H9 (cell line): Measurements from ENCODE around the gene BCAS4. TPM values are rescaled to one million over a fixed set of nuclear protein-coding genes. Genes with fewer than 3 reads are reported as not detected.

Experiments used
- DNase-seq: peaks from one replicate; pipeline ENCODE4 v3.0.0-alpha.2; 2017
- H2AFZ ChIP-seq: one replicate; pipeline ENCODE4 v1.6.1; 2013; ENCODE audit warnings: mild to moderate bottlenecking, low read length, control low read depth, moderate library complexity
- H2AK5ac ChIP-seq: 2 replicates; pipeline ENCODE4 v1.6.1; 2013; ENCODE audit warnings: low read length, control low read depth, mixed read lengths; ENCODE audit not compliant: insufficient read length
- H2BK120ac ChIP-seq: one replicate; pipeline ENCODE4 v1.6.1; 2013; ENCODE audit warnings: low read depth, mild to moderate bottlenecking, low read length, control low read depth, inconsistent platforms; ENCODE audit not compliant: poor library complexity, severe bottlenecking
- H2BK12ac ChIP-seq: 2 replicates; pipeline ENCODE4 v1.6.1; 2013; ENCODE audit warnings: low read length, control low read depth, mixed read lengths, low read depth; ENCODE audit not compliant: insufficient read length
- H2BK15ac ChIP-seq: 2 replicates; pipeline ENCODE4 v1.6.1; 2013; ENCODE audit warnings: low read depth, low read length, control low read depth
- H2BK20ac ChIP-seq: one replicate; pipeline ENCODE4 v1.6.1; 2013; ENCODE audit warnings: low read depth, mild to moderate bottlenecking, low read length, control low read depth, inconsistent platforms; ENCODE audit not compliant: poor library complexity, severe bottlenecking
- H2BK5ac ChIP-seq: 2 replicates; pipeline ENCODE4 v1.6.1; 2013; ENCODE audit warnings: low read length, control low read depth, mixed read lengths; ENCODE audit not compliant: insufficient read length
- H3K14ac ChIP-seq: 2 replicates; pipeline ENCODE4 v1.6.1; 2013; ENCODE audit warnings: low read length, control low read depth; ENCODE audit not compliant: insufficient read depth
- H3K18ac ChIP-seq: 2 replicates; pipeline ENCODE4 v1.6.1; 2013; ENCODE audit warnings: low read depth, mild to moderate bottlenecking, mixed read lengths, low read length, control low read depth; ENCODE audit not compliant: insufficient read length
- H3K23ac ChIP-seq: 2 replicates; pipeline ENCODE4 v1.6.1; 2013; ENCODE audit warnings: low read length, control low read depth, mixed read lengths, low read depth; ENCODE audit not compliant: insufficient read length
- H3K23me2 ChIP-seq: 2 replicates; pipeline ENCODE4 v1.6.1; 2013; ENCODE audit warnings: low read depth, mild to moderate bottlenecking, mixed read lengths, low read length, control low read depth; ENCODE audit not compliant: insufficient read length, poor library complexity, severe bottlenecking
- H3K27ac ChIP-seq: 2 replicates; pipeline ENCODE4 v1.5.1; 2013; ENCODE audit warnings: low read length, control low read depth, mixed read lengths, low read depth; ENCODE audit not compliant: insufficient read length
- H3K27me3 ChIP-seq: 2 replicates; pipeline ENCODE4 v1.6.1; 2013; ENCODE audit warnings: low read length, control low read depth, inconsistent platforms; ENCODE audit not compliant: insufficient read depth
- H3K4ac ChIP-seq: 2 replicates; pipeline ENCODE4 v1.6.1; 2013; ENCODE audit warnings: low read depth, mild to moderate bottlenecking, control low read depth, inconsistent platforms, low read length, moderate library complexity
- H3K4me1 ChIP-seq: 2 replicates; pipeline ENCODE4 v1.6.1; 2013; ENCODE audit warnings: low read length, control low read depth, inconsistent platforms; ENCODE audit not compliant: insufficient read depth
- H3K4me2 ChIP-seq: 2 replicates; pipeline ENCODE4 v1.6.1; 2013; ENCODE audit warnings: low read length, control low read depth, mixed read lengths; ENCODE audit not compliant: insufficient read length, insufficient read depth
- H3K56ac ChIP-seq: 2 replicates; pipeline ENCODE4 v1.6.1; 2013; ENCODE audit warnings: low read depth, mild to moderate bottlenecking, mixed read lengths, low read length, control low read depth; ENCODE audit not compliant: insufficient read length
- H3K79me1 ChIP-seq: 2 replicates; pipeline ENCODE4 v1.6.1; 2013; ENCODE audit warnings: low read depth, mild to moderate bottlenecking, moderate library complexity, low read length, control low read depth, inconsistent platforms; ENCODE audit not compliant: insufficient read depth, poor library complexity, severe bottlenecking
- H3K79me2 ChIP-seq: 2 replicates; pipeline ENCODE4 v1.6.1; 2013; ENCODE audit warnings: low read length, control low read depth, inconsistent platforms; ENCODE audit not compliant: insufficient read depth
- H3K9ac ChIP-seq: 2 replicates; pipeline ENCODE4 v1.6.1; 2013; ENCODE audit warnings: low read length, control low read depth, mixed read lengths; ENCODE audit not compliant: insufficient read length; ENCODE audit errors: extremely low read depth
- H3K9me3 ChIP-seq: one replicate; pipeline ENCODE4 v1.6.1; 2013; ENCODE audit warnings: low read depth, low read length, inconsistent platforms; ENCODE audit not compliant: control insufficient read depth
- H3T11ph ChIP-seq: one replicate; pipeline ENCODE4 v1.6.1; 2013; ENCODE audit warnings: mild to moderate bottlenecking, low read length, control low read depth, inconsistent platforms
- H4K20me1 ChIP-seq: one replicate; pipeline ENCODE4 v1.6.1; 2013; ENCODE audit not compliant: control insufficient read depth, insufficient read length, insufficient read depth
- H4K5ac ChIP-seq: 2 replicates; pipeline ENCODE4 v1.6.1; 2013; ENCODE audit warnings: low read depth, mild to moderate bottlenecking, mixed read lengths, low read length, control low read depth; ENCODE audit not compliant: insufficient read length
- H4K8ac ChIP-seq: replicated peaks from 2 replicates; pipeline ENCODE4 v1.6.1; 2013; ENCODE audit warnings: low read length, control low read depth, mixed read lengths, low read depth; ENCODE audit not compliant: insufficient read length
- H4K91ac ChIP-seq: 2 replicates; pipeline ENCODE4 v1.6.1; 2013; ENCODE audit warnings: low read depth, mild to moderate bottlenecking, moderate library complexity, mixed read lengths, low read length, control low read depth; ENCODE audit not compliant: insufficient read length
- H3K27ac Mint-ChIP-seq, 3 experiments: 2 replicates in 2 of 3; 3 replicates in 1 of 3; pipeline ENCODE4 v1.8.0; 2020 to 2021; ENCODE audit warnings: mixed read lengths in 3 of 3, mild to moderate bottlenecking in 1 of 3, moderate library complexity in 1 of 3
- H3K27me3 Mint-ChIP-seq: 2 replicates; pipeline ENCODE4 v1.8.0; 2021; ENCODE audit warnings: low read depth, mild to moderate bottlenecking, moderate library complexity, mixed read lengths
- H3K36me3 Mint-ChIP-seq, 3 experiments: 2 replicates in 2 of 3; 3 replicates in 1 of 3; pipeline ENCODE4 v1.8.0; 2020 to 2021; ENCODE audit warnings: low read depth in 3 of 3, mixed read lengths in 3 of 3; ENCODE audit not compliant: insufficient read depth in 1 of 3
- H3K4me1 Mint-ChIP-seq, 2 experiments: 2 replicates each; pipeline ENCODE4 v1.8.0; 2020; ENCODE audit warnings: mixed read lengths in 2 of 2
- H3K4me3 Mint-ChIP-seq, 2 experiments: 2 replicates in 1 of 2; 3 replicates in 1 of 2; pipeline ENCODE4 v1.8.0; 2020 to 2021; ENCODE audit warnings: mild to moderate bottlenecking in 2 of 2, mixed read lengths in 2 of 2, moderate library complexity in 1 of 2
- H3K9me3 Mint-ChIP-seq, 2 experiments: 2 replicates in 1 of 2; 3 replicates in 1 of 2; pipeline ENCODE4 v1.8.0; 2020; ENCODE audit warnings: mild to moderate bottlenecking in 2 of 2, mixed read lengths in 2 of 2, moderate library complexity in 1 of 2
- WGBS: extraction: QIAGEN DNeasy Blood & Tissue Kit; methylation state at CpG from one replicate; pipeline ENCODE4 v1.1.7; 2013; ENCODE audit warnings: missing lambda C conversion rate, low lambda C conversion rate, mixed read lengths; ENCODE audit not compliant: insufficient read length; ENCODE audit errors: extremely low coverage; 5-methylcytosine and 5-hydroxymethylcytosine counted together
- total RNA-seq: library from RNA; stranded (reverse); gene quantifications from 2 replicates; pipeline ENCODE4 v1.2.1, GENCODE V29; 2021
- TF ChIP-seq, protein P1 (sequence below): fragments of 200-600 bp; sonication (generic); conservative IDR thresholded peaks from 3 replicates; pipeline ENCODE4 v1.8.0; 2021; ENCODE audit warnings: antibody characterized with exemption, mild to moderate bottlenecking

Gene BCAS4
- total RNA-seq, 1 experiment from 2014 or later = 16.9 TPM

DNA sequence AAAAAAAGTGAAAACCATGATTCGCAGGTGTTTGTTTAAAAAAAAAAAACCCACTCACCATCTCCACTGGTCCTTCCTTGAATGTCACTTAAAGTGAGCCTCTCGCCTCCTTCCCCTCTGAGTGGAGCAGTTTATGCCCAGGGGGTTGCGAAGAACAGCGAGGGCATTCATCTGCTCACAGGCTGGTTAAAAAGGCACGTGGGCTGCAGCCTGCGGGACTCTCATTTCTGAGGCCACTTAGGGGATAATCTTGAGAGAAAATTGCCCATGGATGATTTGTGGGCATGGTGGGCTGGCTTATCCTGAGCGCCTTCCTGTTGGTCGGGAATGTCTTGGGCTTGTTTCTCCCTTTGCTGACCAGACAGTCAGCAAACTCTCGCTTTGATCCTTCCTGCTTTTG is 18.9 kb downstream of the BCAS4 start:
- no peak overlapping the region for H4K8ac ChIP-seq
- H3K56ac ChIP-seq = no peak overlapping the region
- H3K23me2 ChIP-seq = no peaks in the 10 kb centered on the region
- H2BK5ac ChIP-seq = no peak overlapping the region
- H4K20me1 ChIP-seq = no peaks in the 10 kb centered on the region
- TF ChIP-seq, protein P1, sequence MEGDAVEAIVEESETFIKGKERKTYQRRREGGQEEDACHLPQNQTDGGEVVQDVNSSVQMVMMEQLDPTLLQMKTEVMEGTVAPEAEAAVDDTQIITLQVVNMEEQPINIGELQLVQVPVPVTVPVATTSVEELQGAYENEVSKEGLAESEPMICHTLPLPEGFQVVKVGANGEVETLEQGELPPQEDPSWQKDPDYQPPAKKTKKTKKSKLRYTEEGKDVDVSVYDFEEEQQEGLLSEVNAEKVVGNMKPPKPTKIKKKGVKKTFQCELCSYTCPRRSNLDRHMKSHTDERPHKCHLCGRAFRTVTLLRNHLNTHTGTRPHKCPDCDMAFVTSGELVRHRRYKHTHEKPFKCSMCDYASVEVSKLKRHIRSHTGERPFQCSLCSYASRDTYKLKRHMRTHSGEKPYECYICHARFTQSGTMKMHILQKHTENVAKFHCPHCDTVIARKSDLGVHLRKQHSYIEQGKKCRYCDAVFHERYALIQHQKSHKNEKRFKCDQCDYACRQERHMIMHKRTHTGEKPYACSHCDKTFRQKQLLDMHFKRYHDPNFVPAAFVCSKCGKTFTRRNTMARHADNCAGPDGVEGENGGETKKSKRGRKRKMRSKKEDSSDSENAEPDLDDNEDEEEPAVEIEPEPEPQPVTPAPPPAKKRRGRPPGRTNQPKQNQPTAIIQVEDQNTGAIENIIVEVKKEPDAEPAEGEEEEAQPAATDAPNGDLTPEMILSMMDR = no peak
- no peak overlapping the region for H3K9ac ChIP-seq
- no peaks in the 10 kb centered on the region for H3K27me3 Mint-ChIP-seq
- no peaks in the 10 kb centered on the region; the same call in 1 of the 2 replicates for H3K79me2 ChIP-seq
- H4K5ac ChIP-seq = no peak overlapping the region
- no peak overlapping the region for H2AK5ac ChIP-seq
- no peak for DNase-seq
- no peak overlapping the region for H2BK120ac ChIP-seq
- WGBS = no CpG with 5 or more reads among the region's 9 CpGs
- no peak overlapping the region for H2BK15ac ChIP-seq
- no peak overlapping the region for H3K14ac ChIP-seq
- peaks cover 0 to 5% of the 10 kb centered on the region in 2 experiments; a peak in 1 of 5 replicates for H3K9me3 Mint-ChIP-seq
- H3T11ph ChIP-seq = no peak overlapping the region
- H3K4ac ChIP-seq = no peak overlapping the region
- no peaks in the 10 kb centered on the region for H3K27me3 ChIP-seq
- peaks cover 3% of the 10 kb centered on the region for H3K79me1 ChIP-seq
- H3K36me3 Mint-ChIP-seq = peaks cover 3 to 4% (median 3%) of the 10 kb centered on the region in 3 experiments
- no peaks in the 10 kb centered on the region; the same call in 1 of the 2 replicates for H3K4me1 ChIP-seq
- no peak overlapping the region for H3K18ac ChIP-seq
- no peak overlapping the region for H4K91ac ChIP-seq
- H2BK20ac ChIP-seq = no peak overlapping the region
- no peak overlapping the region for H3K27ac ChIP-seq
- H2BK12ac ChIP-seq = no peak overlapping the region
- H2AFZ ChIP-seq = no peak overlapping the region
- no peak overlapping the region; a peak in 2 of 7 replicates for H3K27ac Mint-ChIP-seq
- H3K4me1 Mint-ChIP-seq = peaks cover 13 to 28% of the 10 kb centered on the region in 2 experiments
- H3K9me3 ChIP-seq = no peaks in the 10 kb centered on the region
- no peak overlapping the region for H3K4me3 Mint-ChIP-seq
- H3K23ac ChIP-seq = no peak overlapping the region
- H3K4me2 ChIP-seq = no peak overlapping the region
